Stimulated activated naive CD4-positive, alpha-beta T cell treated with Interleukin-2 at 50 U/mL for 16 hours (primary cell): ENCODE measurements around the gene LDLRAD4.

Experiments used
- DNase-seq: peaks from one replicate; lab custom pipeline; 2025; lab: John Stamatoyannopoulos, UW

Gene LDLRAD4

GRCh38 chr18:13574355-13574754 lies 355.8 kb downstream of the LDLRAD4 start:
- no peak for DNase-seq

DNA sequence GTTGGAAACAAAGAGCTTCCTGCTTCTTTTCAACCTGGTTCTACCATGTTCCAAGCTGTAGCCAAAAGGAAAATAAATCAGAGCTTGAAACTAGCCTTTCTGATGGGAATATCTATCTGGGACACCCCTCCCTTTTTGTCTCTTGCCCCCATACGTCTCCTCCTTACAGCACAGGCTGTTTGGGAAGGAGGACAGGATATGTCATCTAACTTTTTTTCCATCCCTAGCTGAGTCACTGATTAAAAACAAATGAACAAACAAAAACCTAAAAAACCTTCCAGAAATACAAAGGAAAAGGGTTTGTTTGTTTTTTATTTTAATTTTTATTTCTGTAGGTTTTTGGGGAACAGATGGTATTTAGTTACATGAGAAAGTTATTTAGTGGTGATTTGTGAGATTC lies 356.2 kb downstream of the LDLRAD4 start:
- no peak for DNase-seq

DNA sequence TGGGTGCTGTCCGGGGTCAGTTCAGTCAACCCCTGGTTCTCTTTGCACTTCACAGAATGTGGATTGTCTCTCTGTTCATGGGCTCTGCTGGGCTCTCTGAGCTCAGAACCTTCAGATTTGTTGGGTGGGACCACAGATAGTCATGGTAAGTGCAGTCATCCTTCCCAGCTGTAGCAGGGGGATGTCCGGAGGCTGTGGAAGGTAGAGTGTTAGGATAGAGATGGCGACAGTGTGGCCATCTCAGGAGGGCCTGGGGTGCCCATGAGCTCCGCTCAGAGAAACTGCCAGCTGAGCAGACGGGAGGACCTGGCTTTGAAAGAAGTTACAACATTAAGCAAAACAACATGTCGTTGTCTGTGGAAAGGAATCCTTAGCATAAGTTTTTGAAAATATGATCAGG lies 358.0 kb downstream of the LDLRAD4 start:
- no peak for DNase-seq

- peak; percentile 31 for DNase-seq
Measured at GRCh38 chr18:13577091-13577697, 358.6 kb downstream of the LDLRAD4 start.

GRCh38 chr18:13577781-13578180 lies 359.2 kb downstream of the LDLRAD4 start:
- no peak for DNase-seq

DNA sequence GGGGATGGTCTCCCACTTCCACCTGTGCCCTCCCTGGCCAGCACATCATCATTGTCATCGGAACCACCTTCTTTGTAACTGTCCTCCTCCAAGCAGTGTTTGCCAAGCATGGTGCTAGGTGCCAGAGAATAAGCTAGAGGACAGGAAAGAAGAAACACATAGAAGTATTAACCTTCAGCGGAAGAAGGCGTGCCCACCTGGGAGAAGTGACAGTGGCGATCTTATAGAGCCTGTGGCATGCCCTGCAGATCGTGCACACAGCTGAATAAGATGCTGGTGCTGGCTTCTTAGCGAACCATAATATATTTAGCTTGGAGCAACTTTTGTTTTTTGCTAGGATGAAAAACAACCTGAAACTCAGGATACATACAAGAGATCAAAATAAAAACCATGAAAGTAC lies 359.8 kb downstream of the LDLRAD4 start:
- DNase-seq: no peak

DNA sequence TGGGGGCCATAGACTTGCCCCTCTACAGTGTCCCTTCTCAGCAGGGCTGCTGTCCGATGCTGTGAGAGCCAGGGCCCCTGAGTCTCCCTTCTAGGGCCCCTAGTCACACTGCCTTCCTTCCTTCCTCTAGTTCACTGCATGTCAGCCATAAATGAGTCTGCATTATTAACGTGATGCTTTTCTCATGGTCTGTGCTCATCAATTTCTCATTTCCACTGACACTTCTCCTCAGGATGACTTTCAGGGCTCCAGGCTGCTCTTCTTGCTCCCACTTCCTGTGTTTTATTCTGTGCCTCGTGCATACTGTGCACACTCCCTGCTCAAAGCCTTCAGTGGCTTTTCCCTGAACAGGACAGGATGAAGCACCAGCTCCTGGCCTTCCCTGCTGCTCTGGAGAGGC lies 361.3 kb downstream of the LDLRAD4 start:
- no peak for DNase-seq

- no peak for DNase-seq
Measured at GRCh38 chr18:13580351-13580750, 361.8 kb downstream of the LDLRAD4 start.

DNA sequence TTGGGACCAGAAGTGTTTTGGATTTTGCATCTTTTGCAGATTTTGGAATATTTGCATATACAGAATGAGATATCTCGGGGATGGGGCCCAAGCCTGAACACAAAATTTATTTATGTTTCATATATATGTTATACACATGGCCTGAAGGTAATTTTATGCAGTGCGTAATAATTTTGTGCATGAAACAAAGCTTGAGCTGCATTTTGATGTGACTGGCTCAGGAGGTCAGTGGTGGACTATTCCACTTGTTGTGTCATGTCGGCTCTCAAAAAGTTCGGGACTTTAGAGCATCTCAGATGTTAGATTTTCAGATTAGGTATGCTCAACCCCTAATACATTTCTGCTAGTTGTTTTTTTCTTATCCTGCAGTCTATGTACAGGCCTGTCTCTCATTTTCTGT lies 362.4 kb downstream of the LDLRAD4 start:
- DNase-seq: no peak

DNA sequence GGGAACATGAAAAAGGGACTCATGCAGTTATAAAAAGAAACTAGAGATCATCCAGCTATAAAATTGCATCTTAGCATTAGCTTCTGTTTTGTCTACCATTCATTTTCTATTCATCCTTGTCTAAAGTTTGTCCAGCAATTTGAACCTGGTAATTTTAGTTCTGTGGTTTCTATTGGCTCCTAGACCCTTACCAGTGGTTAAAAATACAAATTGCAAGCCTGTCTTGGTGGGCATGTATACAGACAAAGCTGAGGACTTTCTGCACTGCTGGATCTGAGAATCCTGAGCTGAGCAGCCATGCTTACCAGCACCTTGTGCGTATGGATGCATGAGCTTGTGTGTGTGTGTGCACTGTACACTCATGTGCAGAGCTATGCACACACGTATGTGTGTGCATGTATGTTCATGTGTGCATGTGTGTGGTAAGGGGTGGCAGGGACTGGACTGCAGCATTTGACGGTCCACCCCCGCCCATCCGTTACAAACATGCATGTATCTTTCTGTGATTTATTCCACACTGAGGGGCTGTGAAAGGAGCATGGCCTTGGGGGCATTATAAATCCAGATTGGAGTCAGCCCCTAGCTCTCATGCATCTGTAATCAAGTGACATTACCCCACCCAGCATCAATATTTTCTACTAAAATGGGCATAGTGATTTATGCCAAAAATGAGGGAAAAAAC lies 363.1 kb downstream of the LDLRAD4 start:
- DNase-seq: no peak

DNA sequence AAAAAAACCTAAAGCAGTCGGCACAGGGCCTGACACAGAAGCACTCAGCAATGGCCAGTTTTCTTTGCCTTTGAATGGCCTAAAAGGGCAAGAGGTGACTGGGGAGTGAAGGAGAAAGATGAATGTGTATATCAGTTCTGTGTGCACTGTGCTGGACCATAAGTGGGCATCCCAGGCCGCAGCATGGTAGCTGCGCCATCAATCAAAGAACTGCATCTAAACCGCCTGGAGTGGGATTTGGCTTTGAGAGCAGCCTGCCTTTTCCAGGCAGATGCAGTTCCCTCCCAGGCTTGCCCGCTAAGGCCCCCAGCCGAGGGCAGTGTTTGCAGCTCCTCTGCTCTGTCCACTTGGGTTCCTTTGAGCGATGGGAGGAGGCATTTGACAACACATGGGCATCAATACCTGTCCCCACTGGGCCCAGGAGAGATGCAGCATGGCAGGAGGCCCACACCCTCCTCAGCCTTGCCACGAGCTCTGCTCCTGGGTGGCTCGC lies 363.7 kb downstream of the LDLRAD4 start:
- DNase-seq: no peak

- no peak for DNase-seq
Measured at GRCh38 chr18:13583576-13584550, 365.3 kb downstream of the LDLRAD4 start.

GRCh38 chr18:13584825-13585224 lies 366.3 kb downstream of the LDLRAD4 start:
- DNase-seq: no peak

- no peak for DNase-seq
Measured at GRCh38 chr18:13585379-13586153, 367.0 kb downstream of the LDLRAD4 start.

DNA sequence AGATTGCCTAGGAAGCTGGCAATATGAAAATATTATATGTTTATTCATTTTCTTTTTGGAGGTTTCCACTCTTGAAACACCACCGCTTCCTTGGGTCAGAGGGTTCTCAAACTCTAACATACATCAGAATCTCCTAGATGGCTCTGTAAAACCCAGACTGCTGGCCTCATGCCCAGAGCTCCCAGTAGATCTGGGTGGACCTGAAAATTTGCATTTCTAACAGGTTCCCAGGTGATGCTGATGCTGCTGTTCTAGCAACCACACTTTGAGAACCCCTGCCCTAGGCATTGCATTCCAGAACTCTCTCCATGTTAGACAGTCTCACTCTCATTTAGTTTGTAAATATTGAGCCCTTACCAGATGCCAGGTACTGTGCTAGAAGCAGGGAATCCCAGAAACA lies 368.4 kb downstream of the LDLRAD4 start:
- DNase-seq: no peak

- no peak for DNase-seq
Measured at GRCh38 chr18:13587477-13587876, 368.9 kb downstream of the LDLRAD4 start.

DNA sequence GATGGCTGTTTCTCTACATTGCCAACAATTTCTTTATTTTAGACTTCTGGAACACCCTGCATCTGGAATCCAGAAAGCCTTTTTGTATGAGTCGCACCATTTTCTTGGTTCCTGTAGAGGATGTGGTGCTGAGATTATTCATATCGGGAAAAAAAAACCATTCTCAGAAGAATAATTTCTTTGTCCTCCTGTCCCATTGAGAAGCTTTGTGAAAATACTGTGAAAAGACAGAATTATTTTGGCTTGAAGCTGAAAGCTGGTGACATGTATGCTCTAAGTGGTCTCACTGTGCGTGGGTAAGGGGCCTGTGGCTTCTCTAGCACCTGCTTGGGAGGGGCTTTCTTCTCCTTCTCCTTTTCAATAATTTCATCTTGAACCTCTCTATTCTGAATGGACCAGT lies 369.4 kb downstream of the LDLRAD4 start:
- DNase-seq: no peak

DNA sequence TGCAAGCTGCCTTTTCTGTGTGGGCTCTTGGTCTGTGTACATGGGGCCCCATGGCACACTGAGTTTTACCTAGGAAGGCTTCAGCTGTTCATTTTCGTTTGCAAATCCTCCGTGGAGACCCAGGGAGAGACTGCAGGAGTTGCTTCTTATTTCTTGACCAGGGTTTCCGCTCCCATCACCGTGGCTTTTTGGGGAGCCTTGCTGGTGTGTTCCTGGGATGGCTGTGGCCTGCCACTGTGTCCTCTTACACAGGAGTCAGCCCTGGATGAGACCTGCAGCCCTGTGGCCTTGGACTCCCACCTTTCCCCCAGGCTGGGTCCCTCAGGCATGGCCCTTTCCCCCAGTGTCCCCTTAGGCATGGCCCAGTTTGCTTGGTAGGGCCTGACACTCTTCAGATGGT lies 370.8 kb downstream of the LDLRAD4 start:
- DNase-seq: no peak

DNA sequence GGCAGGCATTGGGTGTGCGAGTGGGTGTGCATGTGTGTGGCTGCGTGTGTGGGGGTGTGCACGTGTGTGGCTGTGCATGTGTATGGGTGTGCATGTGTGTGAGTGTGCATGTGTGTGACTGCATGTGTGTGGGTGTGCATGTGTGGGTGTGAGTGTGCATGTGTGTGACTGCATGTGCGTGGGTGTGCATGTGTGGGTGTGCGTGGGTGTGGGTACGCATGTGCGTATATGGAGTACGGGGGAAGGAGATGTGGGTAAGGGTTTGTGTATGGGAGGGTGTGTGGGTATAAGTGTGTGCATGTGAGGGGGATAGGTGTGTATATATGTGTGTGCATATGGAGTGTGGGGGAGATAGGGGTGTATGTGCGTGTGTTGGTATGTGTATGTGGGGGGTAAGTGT lies 371.4 kb downstream of the LDLRAD4 start:
- DNase-seq: no peak

- DNase-seq: no peak
Measured at GRCh38 chr18:13592246-13592645, 373.7 kb downstream of the LDLRAD4 start.

- DNase-seq: no peak
Measured at GRCh38 chr18:13594551-13594950, 376.0 kb downstream of the LDLRAD4 start.

GRCh38 chr18:13597068-13597467 lies 378.5 kb downstream of the LDLRAD4 start:
- DNase-seq: no peak
